ENCODE measurements around the gene GNAO1. TPM values are rescaled to one million over a fixed set of nuclear protein-coding genes. Genes with fewer than 3 reads are reported as not detected.

The GNAO1 gene
- polyA plus RNA-seq, 1 donor (not counting 4 experiments of a cell fraction or from before 2014, with no cell fraction given) = 0.13 TPM

- Histone ChIP-seq H3K9me1 (ENCODE audit: control insufficient read depth, extremely low read depth, insufficient read depth, low read length) (peaks cover 4% of the 10 kb centered on the region), H3K27me3 (ENCODE audit: control insufficient read depth, extremely low read depth, insufficient read depth, low read length) (no peaks in the 10 kb centered on the region), H3K4me2 (ENCODE audit: control insufficient read depth, extremely low read depth, insufficient read depth, low read depth, low read length) (no peak overlapping the region), H3K9me3 (ENCODE audit: control insufficient read depth, low read depth, low read length) (no peaks in the 10 kb centered on the region), H3K4me1 (ENCODE audit: control insufficient read depth, extremely low read depth, insufficient read depth, low read length) (peaks cover 17% of the 10 kb centered on the region), H3K79me2 (ENCODE audit: control insufficient read depth, insufficient read depth, low read length) (no peaks in the 10 kb centered on the region), H3K9ac (ENCODE audit: control insufficient read depth, extremely low read depth, insufficient read depth, low read length) (no peak overlapping the region), H4K20me1 (ENCODE audit: control insufficient read depth, extremely low read depth, insufficient read depth, low read length) (no peaks in the 10 kb centered on the region), H3K36me3 (ENCODE audit: control insufficient read depth in 2 of 2, extremely low read depth in 1 of 2, insufficient read depth in 2 of 2, low read length in 2 of 2) (peaks cover 20 to 27% of the 10 kb centered on the region in 2 experiments), H3K27ac (ENCODE audit: control insufficient read depth, insufficient read depth, low read length) (no peak overlapping the region), H3K4me3 (ENCODE audit: control insufficient read depth in 2 of 3, extremely low read depth in 1 of 3, insufficient read depth in 2 of 3, low read depth in 1 of 3, low read length in 3 of 3) (no peak overlapping the region), H2AFZ (ENCODE audit: control insufficient read depth, low read length) (no peak overlapping the region)
- dilution Hi-C loops (cut with MboI; ENCODE audit: extremely low pct_ligation_motif_present, low sequenced_read_pairs) = no loop called here
- FAIRE-seq (no peak), DNase-seq (ENCODE audit: low read depth, low spot score) (no peak)
- no peak for TF ChIP-seq EZH2 (IDR thresholded peaks at IDR 0.05; ENCODE audit: low read length)
- no peak for TF ChIP-seq CTCF (optimal IDR thresholded peaks at IDR 0.05 in 1 of 3, IDR thresholded peaks at IDR 0.05 in 1 of 3, conservative IDR thresholded peaks at IDR 0.05 in 1 of 3; ENCODE audit: extremely low read depth in 1 of 3, insufficient read depth in 2 of 3, low read length in 3 of 3)
These were observed 176.5 kb downstream of the GNAO1 start for GRCh38 chr16:56367764-56368163.

DNA sequence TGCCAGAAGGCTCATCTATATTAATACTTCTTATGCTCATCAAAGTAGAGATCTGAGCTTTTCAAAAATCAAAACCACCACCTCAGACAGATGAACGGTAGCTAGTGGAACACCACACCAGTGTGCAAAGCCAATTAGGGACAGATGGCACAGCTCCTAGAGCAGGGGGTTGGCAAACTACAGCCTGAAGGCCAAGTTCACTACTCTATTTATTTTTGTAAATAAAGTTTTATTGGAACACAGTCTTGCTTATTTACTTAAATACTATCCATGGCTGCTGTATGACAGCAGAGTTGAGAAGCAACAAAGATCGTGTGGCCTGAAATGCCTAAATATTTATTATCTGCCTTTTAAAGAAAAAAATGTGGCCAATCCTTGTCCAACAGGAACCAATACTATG, 177.3 kb downstream of the GNAO1 start:
- Histone ChIP-seq H3K9me3 (ENCODE audit: control insufficient read depth, low read depth, low read length) (no peaks in the 10 kb centered on the region), H3K4me1 (ENCODE audit: control insufficient read depth, extremely low read depth, insufficient read depth, low read length) (peaks cover 17% of the 10 kb centered on the region), H3K9me1 (ENCODE audit: control insufficient read depth, extremely low read depth, insufficient read depth, low read length) (peaks cover 4% of the 10 kb centered on the region), H3K27ac (ENCODE audit: control insufficient read depth, insufficient read depth, low read length) (no peak overlapping the region), H3K9ac (ENCODE audit: control insufficient read depth, extremely low read depth, insufficient read depth, low read length) (no peak overlapping the region), H3K4me2 (ENCODE audit: control insufficient read depth, extremely low read depth, insufficient read depth, low read depth, low read length) (no peak overlapping the region), H3K79me2 (ENCODE audit: control insufficient read depth, insufficient read depth, low read length) (no peaks in the 10 kb centered on the region), H4K20me1 (ENCODE audit: control insufficient read depth, extremely low read depth, insufficient read depth, low read length) (no peaks in the 10 kb centered on the region), H2AFZ (ENCODE audit: control insufficient read depth, low read length) (no peak overlapping the region), H3K4me3 (ENCODE audit: control insufficient read depth in 2 of 3, extremely low read depth in 1 of 3, insufficient read depth in 2 of 3, low read depth in 1 of 3, low read length in 3 of 3) (no peak overlapping the region), H3K36me3 (ENCODE audit: control insufficient read depth in 2 of 2, extremely low read depth in 1 of 2, insufficient read depth in 2 of 2, low read length in 2 of 2) (peaks cover 16 to 20% of the 10 kb centered on the region in 2 experiments), H3K27me3 (ENCODE audit: control insufficient read depth, extremely low read depth, insufficient read depth, low read length) (no peaks in the 10 kb centered on the region)
- dilution Hi-C loops (cut with MboI; ENCODE audit: extremely low pct_ligation_motif_present, low sequenced_read_pairs) = no loop called here
- FAIRE-seq (no peak), DNase-seq (ENCODE audit: low read depth, low spot score) (no peak)
- TF ChIP-seq EZH2 (IDR thresholded peaks at IDR 0.05; ENCODE audit: low read length) (no peak), CTCF (optimal IDR thresholded peaks at IDR 0.05 in 1 of 3, IDR thresholded peaks at IDR 0.05 in 1 of 3, conservative IDR thresholded peaks at IDR 0.05 in 1 of 3; ENCODE audit: extremely low read depth in 1 of 3, insufficient read depth in 2 of 3, low read length in 3 of 3) (no peak)

Data from keratinocyte (primary cell).